ENCODE results near the gene MPND.

DNA sequence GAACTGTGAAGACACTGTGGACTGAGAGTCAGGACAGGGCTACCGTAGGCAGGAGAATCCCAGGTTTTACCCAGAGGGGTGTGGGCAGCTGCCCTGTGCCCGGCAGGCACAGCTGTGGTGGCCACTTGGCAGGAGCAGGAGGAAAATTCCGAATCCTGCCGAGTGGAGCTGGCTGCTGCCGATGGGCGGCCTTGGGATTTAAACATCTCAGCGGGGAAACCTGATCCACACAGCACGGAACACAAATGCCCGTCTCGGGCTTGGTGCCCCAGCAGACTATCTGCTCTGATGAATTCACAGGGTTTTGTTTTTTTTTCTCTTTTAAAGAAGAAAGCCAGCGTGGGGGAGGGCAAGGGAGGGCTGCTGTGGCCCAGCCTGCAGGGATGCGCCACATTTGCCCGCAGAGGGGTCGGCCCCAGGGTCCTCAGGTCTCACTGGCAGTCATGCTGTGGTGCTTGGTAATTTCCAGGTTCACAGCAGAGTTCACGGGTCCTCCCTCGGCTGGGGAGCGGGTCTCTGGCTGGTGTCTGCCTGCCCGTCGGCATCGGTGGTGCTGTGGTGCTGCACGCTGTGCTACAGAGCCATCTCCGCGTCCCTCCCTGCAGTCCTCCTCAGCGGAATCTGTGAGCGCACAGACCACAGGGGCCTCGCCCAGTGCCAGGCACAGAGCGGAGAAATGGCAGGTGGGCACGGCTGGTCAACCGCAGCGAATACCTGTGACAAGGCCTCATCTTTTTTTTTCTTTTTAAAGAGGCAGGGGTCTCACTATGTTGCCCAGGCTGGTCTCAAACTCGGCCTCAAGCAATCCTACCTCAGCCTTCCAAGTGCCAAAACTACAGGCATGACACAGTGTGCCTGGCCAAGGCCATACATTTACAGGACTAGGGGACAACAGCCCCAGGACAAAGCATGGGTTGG, 28.1 kb downstream of the MPND start:
- TF ChIP-seq, protein P1, sequence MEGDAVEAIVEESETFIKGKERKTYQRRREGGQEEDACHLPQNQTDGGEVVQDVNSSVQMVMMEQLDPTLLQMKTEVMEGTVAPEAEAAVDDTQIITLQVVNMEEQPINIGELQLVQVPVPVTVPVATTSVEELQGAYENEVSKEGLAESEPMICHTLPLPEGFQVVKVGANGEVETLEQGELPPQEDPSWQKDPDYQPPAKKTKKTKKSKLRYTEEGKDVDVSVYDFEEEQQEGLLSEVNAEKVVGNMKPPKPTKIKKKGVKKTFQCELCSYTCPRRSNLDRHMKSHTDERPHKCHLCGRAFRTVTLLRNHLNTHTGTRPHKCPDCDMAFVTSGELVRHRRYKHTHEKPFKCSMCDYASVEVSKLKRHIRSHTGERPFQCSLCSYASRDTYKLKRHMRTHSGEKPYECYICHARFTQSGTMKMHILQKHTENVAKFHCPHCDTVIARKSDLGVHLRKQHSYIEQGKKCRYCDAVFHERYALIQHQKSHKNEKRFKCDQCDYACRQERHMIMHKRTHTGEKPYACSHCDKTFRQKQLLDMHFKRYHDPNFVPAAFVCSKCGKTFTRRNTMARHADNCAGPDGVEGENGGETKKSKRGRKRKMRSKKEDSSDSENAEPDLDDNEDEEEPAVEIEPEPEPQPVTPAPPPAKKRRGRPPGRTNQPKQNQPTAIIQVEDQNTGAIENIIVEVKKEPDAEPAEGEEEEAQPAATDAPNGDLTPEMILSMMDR (IDR thresholded peaks at IDR 0.05), result no peak
- no peak for TF ChIP-seq POLR2A (IDR thresholded peaks at IDR 0.05)
- no peak for TF ChIP-seq POLR2AphosphoS5 (IDR thresholded peaks at IDR 0.05)
